Stimulated activated CD8-positive, alpha-beta memory T cell treated with anti-CD3 and anti-CD28 coated beads, Interleukin-7, amount 100 ng/mL, for 24 hours (primary cell): ENCODE measurements around the gene AHCTF1.

ENCODE experiments used
- DNase-seq: peaks from one replicate; pipeline ENCODE4 v3.0.0-alpha.2; 2020; ENCODE audit warnings: low read depth

AHCTF1 gene

GRCh38 chr1:246798107-246798506, 133.6 kb downstream of the AHCTF1 start:
- no peak for DNase-seq

- DNase-seq, result no peak
These were observed 134.2 kb downstream of the AHCTF1 start for GRCh38 chr1:246797597-246797996.

GRCh38 chr1:246797157-246797556, 134.6 kb downstream of the AHCTF1 start:
- DNase-seq, result no peak

DNA sequence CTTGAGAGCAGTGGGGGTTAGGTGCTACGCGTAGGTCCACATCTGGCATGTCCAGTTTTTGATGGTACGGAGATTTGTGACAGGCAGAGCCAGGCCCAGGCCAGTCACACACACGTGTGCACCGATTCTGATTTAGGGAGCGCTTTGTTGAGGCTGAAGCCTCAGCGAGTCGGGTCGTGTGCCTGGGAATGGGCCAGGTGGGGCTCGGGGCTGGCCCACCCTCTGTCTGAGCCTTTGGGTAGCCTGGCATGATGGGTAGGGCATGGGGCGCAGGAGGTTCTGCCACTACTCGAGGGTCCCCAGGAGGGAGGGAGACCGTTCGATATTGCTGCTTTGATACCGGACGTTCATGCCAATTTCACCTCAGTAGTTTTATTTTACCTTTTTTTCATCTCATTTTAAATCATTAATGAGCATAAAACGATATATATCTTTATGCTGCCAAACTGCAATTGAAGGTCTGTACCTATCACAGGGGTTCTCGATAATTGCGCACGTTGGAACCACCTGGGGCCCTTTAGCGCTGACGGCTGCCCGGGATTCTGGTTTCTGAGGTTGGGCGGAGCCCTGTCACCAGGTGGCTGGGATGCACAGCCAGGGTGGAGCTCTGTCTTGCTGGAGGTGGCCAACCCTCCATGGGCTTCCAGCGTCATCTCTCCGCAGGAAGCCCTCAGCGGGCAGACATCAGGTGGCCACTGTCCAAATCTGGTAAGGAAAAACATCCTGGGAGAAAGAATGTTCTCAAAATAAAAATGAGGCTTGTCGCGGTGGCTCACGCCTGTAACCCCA, 135.6 kb downstream of the AHCTF1 start:
- no peak for DNase-seq

- no peak for DNase-seq
These were observed 136.7 kb downstream of the AHCTF1 start for GRCh38 chr1:246794828-246795671.

GRCh38 chr1:246794048-246794827, 137.5 kb downstream of the AHCTF1 start:
- no peak for DNase-seq

- DNase-seq, result no peak
These were observed 138.3 kb downstream of the AHCTF1 start for GRCh38 chr1:246793356-246793896.

- DNase-seq, result no peak
These were observed 139.1 kb downstream of the AHCTF1 start for GRCh38 chr1:246792603-246793002.

- DNase-seq, result no peak
These were observed 140.3 kb downstream of the AHCTF1 start for GRCh38 chr1:246791303-246791918.

GRCh38 chr1:246790833-246791232, 140.9 kb downstream of the AHCTF1 start:
- DNase-seq, result no peak

DNA sequence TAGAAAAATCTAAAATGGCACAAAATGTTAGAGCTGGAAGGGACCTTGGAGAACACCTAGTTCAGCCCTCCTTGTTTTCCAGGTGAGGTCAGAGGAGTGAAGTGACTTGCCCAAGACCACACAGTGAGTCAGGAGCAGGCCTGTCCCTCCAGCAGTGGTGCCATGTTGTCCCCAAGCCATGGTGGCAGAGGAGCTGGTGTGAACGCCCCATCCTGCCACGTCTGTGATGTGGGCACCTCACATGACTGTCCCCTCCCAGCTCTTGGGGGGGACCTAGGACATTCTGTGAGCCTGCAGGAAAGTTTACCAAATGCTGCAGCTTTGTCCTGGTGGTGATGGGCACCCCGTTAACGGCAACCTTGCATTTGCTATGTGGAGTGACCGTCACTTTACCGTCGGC, 141.4 kb downstream of the AHCTF1 start:
- DNase-seq, result no peak

DNA sequence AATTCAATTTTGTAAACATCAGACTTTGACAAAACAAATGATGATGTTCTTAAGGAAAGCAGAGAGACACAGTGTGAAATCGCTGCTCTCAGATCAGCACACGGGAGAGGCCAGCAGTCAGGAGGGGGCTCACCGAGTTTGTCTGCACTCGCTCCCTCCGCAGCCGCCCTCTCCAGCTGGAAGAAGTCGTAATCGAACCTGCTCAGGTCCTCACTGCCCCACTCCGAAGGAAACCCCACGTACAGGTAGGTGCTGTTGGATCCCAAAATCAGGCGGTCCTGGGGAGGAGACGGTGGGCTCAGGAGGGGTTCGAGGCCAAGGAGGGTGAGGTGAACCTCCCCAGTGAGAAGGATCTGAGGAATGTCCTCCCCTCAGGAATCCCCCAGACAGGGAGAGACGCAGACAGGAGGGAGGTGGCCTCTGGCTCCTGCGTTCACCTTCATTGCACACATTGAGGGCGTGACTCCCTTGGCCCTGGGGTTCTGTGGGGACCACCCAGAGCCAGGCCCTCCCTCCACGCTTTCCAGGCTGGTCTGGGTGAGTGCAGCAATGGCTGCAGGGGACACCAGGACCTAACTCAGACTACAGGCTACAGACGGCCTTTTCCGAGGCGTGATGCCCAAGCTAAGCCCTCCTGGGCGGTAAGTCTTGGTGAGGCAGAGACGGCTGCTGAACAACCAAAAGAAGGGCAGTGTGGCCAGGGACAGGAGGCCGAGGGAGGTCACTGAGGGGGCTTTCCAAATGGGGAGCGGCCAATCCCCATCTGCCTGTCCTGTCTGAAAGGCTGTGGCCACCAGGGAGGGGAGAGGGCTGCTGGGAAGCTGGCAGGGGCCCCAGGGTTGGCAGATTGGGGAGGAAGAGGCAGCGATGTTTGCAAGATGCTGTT, 142.1 kb downstream of the AHCTF1 start:
- DNase-seq, result no peak
